Calu3 (cell line): ENCODE data around the gene HS3ST5. TPM values are rescaled to one million over a fixed set of nuclear protein-coding genes. Genes with fewer than 3 reads are reported as not detected.
A peak's percentile ranks its signal among the peaks of the same experiment; 100 is the strongest.

Source experiments
- BruUV-seq: library from RNA; stranded (reverse); fragments of 400-500 nt; replicated peaks from 2 replicates; lab custom pipeline; 2021; lab: Mats Ljungman, UMichigan
- CTCF ChIA-PET: fragments of 300-600 bp; sonication (Branson Sonifier 250); formaldehyde crosslinking; loops from one replicate; lab custom pipeline; 2022; ENCODE audit warnings: antibody characterized with exemption; lab: Charles Lee
- DNase-seq: peaks from one replicate; pipeline ENCODE4 v3.0.0; 2022
- H3K27ac Mint-ChIP-seq: one replicate; pipeline ENCODE4 v1.8.0; 2022; ENCODE audit warnings: mixed read lengths; ENCODE audit not compliant: unreplicated experiment
- H3K27me3 Mint-ChIP-seq: one replicate; pipeline ENCODE4 v1.8.0; 2022; ENCODE audit warnings: mixed read lengths; ENCODE audit not compliant: unreplicated experiment
- H3K36me3 Mint-ChIP-seq: one replicate; pipeline ENCODE4 v1.8.0; 2022; ENCODE audit warnings: mild to moderate bottlenecking, moderate library complexity, mixed read lengths; ENCODE audit not compliant: insufficient read depth, unreplicated experiment
- H3K4me1 Mint-ChIP-seq: one replicate; pipeline ENCODE4 v1.8.0; 2022; ENCODE audit warnings: mild to moderate bottlenecking, low read depth, mixed read lengths; ENCODE audit not compliant: unreplicated experiment
- H3K4me3 Mint-ChIP-seq: one replicate; pipeline ENCODE4 v1.8.0; 2022; ENCODE audit warnings: mild to moderate bottlenecking, low read depth, moderate library complexity, mixed read lengths; ENCODE audit not compliant: unreplicated experiment
- H3K9me3 Mint-ChIP-seq: one replicate; pipeline ENCODE4 v1.8.0; 2022; ENCODE audit warnings: low read depth, mixed read lengths; ENCODE audit not compliant: unreplicated experiment
- CTCF ChIP-seq: fragments of 200-600 bp; IDR thresholded peaks from one replicate; pipeline ENCODE4 v1.8.0; 2022; ENCODE audit warnings: antibody characterized with exemption; ENCODE audit not compliant: unreplicated experiment
- intact Hi-C: fragments of 100-400 bp; cut with micrococcal nuclease; formaldehyde crosslinking; loops from one replicate; pipeline ENCODE4 v1.10.0; 2022; ENCODE audit not compliant: unreplicated experiment
- total RNA-seq: library from RNA; stranded (reverse); gene quantifications from 2 replicates; pipeline ENCODE4 v1.2.3, GENCODE V29; 2022

The HS3ST5 gene
- total RNA-seq, 1 experiment from 2014 or later, result 0.40 TPM

- intact Hi-C loops, result loop anchor here (5.0 to 10.0 kb wide), 3 partner anchors 170 to 402 kb away; no protein-coding TSS in a partner anchor
- Mint-ChIP-seq H3K4me3 (no peak overlapping the region), H3K36me3 (peaks cover 31% of the 10 kb centered on the region), H3K27me3 (no peaks in the 10 kb centered on the region), H3K27ac (no peak overlapping the region), H3K4me1 (peaks cover 30% of the 10 kb centered on the region), H3K9me3 (no peaks in the 10 kb centered on the region)
- no peak for TF ChIP-seq CTCF
- no peak for DNase-seq
- CTCF ChIA-PET, result interaction anchor here (0.6 to 0.7 kb wide), 2 partner anchors 11 to 19 kb away, joined by 3 read pairs; no protein-coding TSS in a partner anchor
- BruUV-seq, result no TSS peak
These were observed 2.1 kb upstream of the HS3ST5 start for GRCh38 chr6:114344971-114345275.

GRCh38 chr6:114344246-114344970 lies 1.6 kb upstream of the HS3ST5 start:
- Mint-ChIP-seq H3K9me3 (no peaks in the 10 kb centered on the region), H3K4me1 (peaks cover 35% of the 10 kb centered on the region), H3K36me3 (peaks cover 31% of the 10 kb centered on the region), H3K27ac (peak overlapping the region; percentile 20), H3K4me3 (peak overlapping the region; percentile 74), H3K27me3 (no peaks in the 10 kb centered on the region)
- DNase-seq, result no peak
- BruUV-seq, result no TSS peak
- CTCF ChIA-PET, result interaction anchor here (0.6 to 1.8 kb wide), 5 partner anchors 20 to 396 kb away, joined by 3 to 13 read pairs (median 4); no protein-coding TSS in a partner anchor
- no peak for TF ChIP-seq CTCF
- intact Hi-C loops, result loop anchor here (5.0 to 10.0 kb wide), 3 partner anchors 170 to 403 kb away; no protein-coding TSS in a partner anchor

GRCh38 chr6:114343782-114344144 lies 940 bp upstream of the HS3ST5 start:
- Mint-ChIP-seq H3K4me3 (peak overlapping the region; percentile 74), H3K27ac (peak overlapping the region; percentile 20), H3K36me3 (peaks cover 31% of the 10 kb centered on the region), H3K4me1 (peaks cover 39% of the 10 kb centered on the region), H3K9me3 (no peaks in the 10 kb centered on the region), H3K27me3 (no peaks in the 10 kb centered on the region)
- no peak for TF ChIP-seq CTCF
- no TSS peak for BruUV-seq
- DNase-seq, result no peak
- CTCF ChIA-PET, result interaction anchor here (0.6 to 1.8 kb wide), 6 partner anchors 20 to 397 kb away, joined by 3 to 13 read pairs (median 4); no protein-coding TSS in a partner anchor
- intact Hi-C loops, result loop anchor here (5.0 to 10.0 kb wide), 3 partner anchors 171 to 404 kb away; no protein-coding TSS in a partner anchor

GRCh38 chr6:114342086-114342825 lies 567 bp downstream of the HS3ST5 start:
- BruUV-seq, result no TSS peak
- Mint-ChIP-seq H3K9me3 (no peaks in the 10 kb centered on the region), H3K27ac (no peak overlapping the region), H3K27me3 (no peaks in the 10 kb centered on the region), H3K4me1 (peaks cover 39% of the 10 kb centered on the region), H3K36me3 (peaks cover 31% of the 10 kb centered on the region), H3K4me3 (peak overlapping the region; percentile 74)
- CTCF ChIA-PET, result interaction anchor here (0.8 to 1.7 kb wide), 3 partner anchors 22 to 398 kb away, joined by 3 to 11 read pairs (median 4); no protein-coding TSS in a partner anchor
- no peak for TF ChIP-seq CTCF
- intact Hi-C loops, result loop anchor here (5.0 to 10.0 kb wide), 3 partner anchors 173 to 405 kb away; no protein-coding TSS in a partner anchor
- peak; percentile 53 for DNase-seq
